GM12801 (cell line): ENCODE measurements around the gene MAST4.

Experiments
- CTCF ChIP-seq: IDR thresholded peaks from one replicate; pipeline ENCODE4 v1.5.1; 2011; ENCODE audit warnings: control low read depth; ENCODE audit not compliant: insufficient read length; ENCODE audit errors: extremely low read depth

The MAST4 gene

DNA sequence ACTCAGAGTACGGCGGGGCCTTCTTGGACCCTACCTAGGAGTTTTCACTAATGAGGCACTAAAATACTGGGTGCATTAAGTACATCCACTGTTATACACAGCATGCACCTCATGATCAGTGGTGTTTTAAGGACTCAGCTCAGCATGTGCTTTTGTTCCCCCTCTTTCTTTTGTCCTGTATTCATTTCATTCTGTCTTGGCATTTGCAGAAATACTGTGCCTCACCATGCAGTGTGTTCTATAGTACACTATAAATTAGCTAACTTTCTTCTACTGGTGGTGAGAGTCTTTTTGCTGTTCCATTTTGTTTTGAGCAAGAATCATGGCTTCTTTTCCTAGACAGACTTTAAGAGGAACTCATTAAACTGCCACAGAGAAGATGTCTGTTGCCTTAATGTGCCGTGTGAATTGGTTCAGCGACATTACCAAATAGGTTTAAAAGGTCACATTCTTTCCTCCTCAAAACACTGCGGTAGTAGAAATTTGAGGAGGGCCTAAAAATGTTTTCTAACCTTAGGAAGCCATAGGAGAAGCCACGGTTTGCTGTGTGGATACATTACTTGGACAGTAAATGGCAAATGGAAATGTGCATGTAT lies 276.6 kb downstream of the MAST4 start:
- TF ChIP-seq CTCF = no peak

GRCh38 chr5:66874004-66874403 lies 277.8 kb downstream of the MAST4 start:
- no peak for TF ChIP-seq CTCF

DNA sequence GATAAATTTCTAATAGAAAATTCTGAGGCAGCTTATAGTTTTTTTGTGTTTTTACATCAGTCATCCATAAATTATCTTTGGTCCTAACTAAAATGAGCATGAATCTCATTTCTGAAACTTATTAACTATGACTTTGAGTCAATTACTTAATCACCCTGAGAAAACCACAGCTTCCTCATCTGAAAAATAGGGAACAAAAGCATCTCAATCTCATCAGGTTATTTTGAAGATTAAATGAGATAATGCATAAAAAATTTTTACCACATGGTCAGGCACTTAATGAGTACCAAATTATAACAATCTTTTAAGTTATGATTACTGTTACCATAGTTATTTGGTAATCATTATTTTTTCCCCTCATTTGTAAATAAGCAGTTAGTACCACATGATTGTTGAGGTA lies 279.1 kb downstream of the MAST4 start:
- TF ChIP-seq CTCF = no peak

DNA sequence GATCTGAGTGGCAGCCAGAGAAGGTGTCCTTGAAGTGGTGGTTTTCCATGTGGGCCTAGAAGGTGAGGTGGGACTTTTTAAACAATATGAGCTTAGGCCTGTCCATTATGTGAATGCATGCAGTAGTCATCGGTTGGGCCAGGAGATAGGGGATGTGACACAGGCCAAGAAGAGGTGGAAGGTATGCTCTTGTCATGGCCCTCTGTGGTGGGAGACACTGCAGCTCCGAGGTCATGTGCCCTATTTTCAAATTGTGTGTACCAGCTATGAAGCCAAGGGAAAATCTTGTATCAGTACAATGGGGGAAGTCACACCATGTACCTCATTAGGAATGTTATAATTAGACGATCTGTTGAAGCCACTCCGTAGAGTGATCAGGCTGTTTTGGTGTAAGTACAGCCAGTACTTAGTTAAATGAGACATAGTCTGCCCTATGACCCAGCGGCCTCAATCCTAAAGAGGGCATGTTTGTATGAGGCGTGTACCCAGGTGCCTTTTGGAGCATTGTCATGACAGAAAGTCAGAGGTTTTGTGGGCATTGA lies 280.1 kb downstream of the MAST4 start:
- TF ChIP-seq CTCF = no peak

DNA sequence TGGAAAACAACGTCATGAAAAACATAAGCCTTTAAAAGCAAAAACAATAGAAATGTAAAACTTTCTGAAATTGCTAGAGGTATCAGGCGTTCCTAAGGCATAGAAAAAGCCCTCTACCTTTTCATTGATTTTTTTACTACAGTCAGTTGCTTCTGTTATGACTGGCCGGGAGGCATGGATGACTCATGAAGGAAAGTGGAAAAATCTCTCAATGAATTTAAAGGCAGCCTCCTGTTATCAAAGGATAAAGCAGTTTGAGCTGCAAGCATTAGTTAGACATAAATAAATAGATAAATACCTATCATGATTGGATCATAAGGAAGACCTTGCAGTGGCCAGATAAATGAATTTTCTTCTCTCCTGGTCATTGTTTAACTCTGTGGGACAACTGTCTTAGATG lies 281.6 kb downstream of the MAST4 start:
- no peak for TF ChIP-seq CTCF

- no peak for TF ChIP-seq CTCF
Measured at GRCh38 chr5:66880401-66880800, 284.2 kb downstream of the MAST4 start.

- no peak for TF ChIP-seq CTCF
Measured at GRCh38 chr5:66881480-66882161, 285.4 kb downstream of the MAST4 start.
